Caco-2 (cell line): ENCODE measurements around the gene TSPYL4. TPM values are rescaled to one million over a fixed set of nuclear protein-coding genes. Genes with fewer than 3 reads are reported as not detected.
A peak's percentile ranks its signal among the peaks of the same experiment; 100 is the strongest.

Experiments
- BruUV-seq: library from RNA; stranded (reverse); fragments of 400-500 nt; replicated peaks from 2 replicates; lab custom pipeline; 2021; lab: Mats Ljungman, UMichigan
- CTCF ChIA-PET: fragments of 300-600 bp; sonication (Branson Sonifier 250); formaldehyde crosslinking; loops from one replicate; lab custom pipeline; 2022; ENCODE audit warnings: antibody characterized with exemption; lab: Charles Lee
- POLR2A ChIA-PET: fragments of 300-600 bp; sonication (Branson Sonifier 250); formaldehyde crosslinking; loops from one replicate; lab custom pipeline; 2022; ENCODE audit warnings: antibody characterized with exemption; lab: Charles Lee
- DNase-seq, 2 experiments: peaks; one replicate each; pipeline versions ENCODE4 v3.0.0 to v3.0.0-alpha.2; 2020 to 2022
- H3K27me3 ChIP-seq: replicated peaks from 2 replicates; pipeline ENCODE4 v1.6.0; 2011; ENCODE audit warnings: low read length; ENCODE audit not compliant: control insufficient read depth, insufficient read depth
- H3K36me3 ChIP-seq: 2 replicates; pipeline ENCODE4 v1.5.1; 2011; ENCODE audit warnings: low read length; ENCODE audit not compliant: control insufficient read depth, insufficient read depth
- H3K4me1 ChIP-seq: fragments of 250-450 bp; sonication (Bioruptor Pico); 2 replicates; pipeline ENCODE4 v1.5.1; 2020; ENCODE audit warnings: mild to moderate bottlenecking
- H3K4me3 ChIP-seq: 2 replicates; pipeline ENCODE4 v1.5.1; 2011; ENCODE audit warnings: low read depth, mild to moderate bottlenecking, control low read depth, low read length
- H3K9me3 ChIP-seq: fragments of 250-450 bp; sonication (Bioruptor Pico); 2 replicates; pipeline ENCODE4 v1.5.1; 2020; ENCODE audit warnings: mild to moderate bottlenecking, moderate library complexity
- H3K27ac Mint-ChIP-seq: one replicate; pipeline ENCODE4 v1.8.0; 2022; ENCODE audit warnings: mixed read lengths; ENCODE audit not compliant: unreplicated experiment
- H3K27me3 Mint-ChIP-seq: one replicate; pipeline ENCODE4 v1.8.0; 2022; ENCODE audit warnings: mixed read lengths; ENCODE audit not compliant: insufficient read depth, unreplicated experiment
- H3K36me3 Mint-ChIP-seq: one replicate; pipeline ENCODE4 v1.8.0; 2022; ENCODE audit warnings: mild to moderate bottlenecking, mixed read lengths; ENCODE audit not compliant: insufficient read depth, unreplicated experiment
- H3K4me1 Mint-ChIP-seq: one replicate; pipeline ENCODE4 v1.8.0; 2022; ENCODE audit warnings: low read depth, mixed read lengths; ENCODE audit not compliant: unreplicated experiment
- H3K4me3 Mint-ChIP-seq: one replicate; pipeline ENCODE4 v1.8.0; 2022; ENCODE audit warnings: mild to moderate bottlenecking, moderate library complexity, mixed read lengths; ENCODE audit not compliant: unreplicated experiment
- H3K9me3 Mint-ChIP-seq: one replicate; pipeline ENCODE4 v1.8.0; 2022; ENCODE audit warnings: mixed read lengths; ENCODE audit not compliant: unreplicated experiment
- intact Hi-C: fragments of 100-400 bp; cut with micrococcal nuclease; formaldehyde crosslinking; loops from one replicate; pipeline ENCODE4 v1.10.0; 2022; ENCODE audit not compliant: unreplicated experiment
- total RNA-seq: library from RNA; stranded (reverse); gene quantifications from 2 replicates; pipeline ENCODE4 v1.2.3, GENCODE V29; 2022
- TF ChIP-seq, protein P1 (sequence below), 2 experiments: fragments of 200-600 bp in 1 of 2; IDR thresholded peaks; 1 replicate in 1 of 2; 2 replicates in 1 of 2; pipeline versions ENCODE4 v1.5.1 to v1.8.0; 2011 to 2022; ENCODE audit warnings: antibody characterized with exemption in 1 of 2, control low read depth in 1 of 2, inconsistent platforms in 1 of 2, low read depth in 1 of 2, low read length in 1 of 2, mild to moderate bottlenecking in 1 of 2, moderate library complexity in 1 of 2; ENCODE audit not compliant: insufficient read depth in 1 of 2, severe bottlenecking in 1 of 2, unreplicated experiment in 1 of 2

Gene TSPYL4
- total RNA-seq, 1 experiment from 2014 or later, result 10.7 TPM

DNA sequence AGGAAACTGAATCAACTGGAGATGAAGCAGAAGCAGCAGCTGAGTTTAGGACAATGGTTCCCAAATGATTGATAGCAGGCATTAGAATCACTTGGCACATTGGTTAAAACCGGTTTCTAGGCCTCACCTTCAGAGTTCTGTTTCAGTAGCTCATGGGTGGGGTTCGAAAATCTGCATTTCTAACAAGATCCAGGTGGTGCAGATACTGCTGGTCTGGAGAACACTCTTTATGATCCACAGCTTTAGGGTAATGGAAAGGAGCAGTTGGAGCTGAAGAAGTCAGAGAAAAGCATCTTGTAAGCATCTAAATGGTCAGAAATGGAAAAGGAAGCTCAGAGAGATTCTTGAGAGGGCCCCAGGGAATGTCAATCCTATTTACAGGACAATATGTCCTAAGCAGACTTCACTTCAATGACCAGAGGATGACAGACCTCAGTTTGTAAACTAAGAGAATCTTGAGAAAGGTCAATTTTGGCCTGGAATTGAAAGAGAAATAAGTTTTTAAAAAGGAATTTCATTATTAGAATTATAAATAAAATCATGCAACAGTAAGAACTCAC is 17.4 kb upstream of the TSPYL4 start:
- H3K36me3 ChIP-seq, result no peaks in the 10 kb centered on the region
- H3K4me3 Mint-ChIP-seq, result no peak overlapping the region
- BruUV-seq, result no TSS peak
- no peak overlapping the region for H3K27ac Mint-ChIP-seq
- TF ChIP-seq, protein P1, sequence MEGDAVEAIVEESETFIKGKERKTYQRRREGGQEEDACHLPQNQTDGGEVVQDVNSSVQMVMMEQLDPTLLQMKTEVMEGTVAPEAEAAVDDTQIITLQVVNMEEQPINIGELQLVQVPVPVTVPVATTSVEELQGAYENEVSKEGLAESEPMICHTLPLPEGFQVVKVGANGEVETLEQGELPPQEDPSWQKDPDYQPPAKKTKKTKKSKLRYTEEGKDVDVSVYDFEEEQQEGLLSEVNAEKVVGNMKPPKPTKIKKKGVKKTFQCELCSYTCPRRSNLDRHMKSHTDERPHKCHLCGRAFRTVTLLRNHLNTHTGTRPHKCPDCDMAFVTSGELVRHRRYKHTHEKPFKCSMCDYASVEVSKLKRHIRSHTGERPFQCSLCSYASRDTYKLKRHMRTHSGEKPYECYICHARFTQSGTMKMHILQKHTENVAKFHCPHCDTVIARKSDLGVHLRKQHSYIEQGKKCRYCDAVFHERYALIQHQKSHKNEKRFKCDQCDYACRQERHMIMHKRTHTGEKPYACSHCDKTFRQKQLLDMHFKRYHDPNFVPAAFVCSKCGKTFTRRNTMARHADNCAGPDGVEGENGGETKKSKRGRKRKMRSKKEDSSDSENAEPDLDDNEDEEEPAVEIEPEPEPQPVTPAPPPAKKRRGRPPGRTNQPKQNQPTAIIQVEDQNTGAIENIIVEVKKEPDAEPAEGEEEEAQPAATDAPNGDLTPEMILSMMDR (IDR thresholded peaks at IDR 0.05; ENCODE audit: insufficient read depth in 1 of 2, low read depth in 1 of 2, low read length in 1 of 2, severe bottlenecking in 1 of 2, unreplicated experiment in 1 of 2), result no peak
- no peak for DNase-seq
- H3K4me1 Mint-ChIP-seq, result peaks cover 6% of the 10 kb centered on the region
- no peaks in the 10 kb centered on the region for H3K9me3 ChIP-seq
- POLR2A ChIA-PET, result no interaction called here
- no peaks in the 10 kb centered on the region for H3K27me3 Mint-ChIP-seq
- H3K4me3 ChIP-seq, result no peak overlapping the region
- no peaks in the 10 kb centered on the region for H3K4me1 ChIP-seq
- H3K36me3 Mint-ChIP-seq, result peaks cover 27% of the 10 kb centered on the region
- CTCF ChIA-PET, result interaction anchor here (0.6 kb wide), 1 partner anchor 301 kb away, joined by 3 read pairs; no protein-coding TSS in a partner anchor
- no peaks in the 10 kb centered on the region for H3K9me3 Mint-ChIP-seq
- intact Hi-C loops, result no loop called here
- H3K27me3 ChIP-seq, result no peaks in the 10 kb centered on the region

DNA sequence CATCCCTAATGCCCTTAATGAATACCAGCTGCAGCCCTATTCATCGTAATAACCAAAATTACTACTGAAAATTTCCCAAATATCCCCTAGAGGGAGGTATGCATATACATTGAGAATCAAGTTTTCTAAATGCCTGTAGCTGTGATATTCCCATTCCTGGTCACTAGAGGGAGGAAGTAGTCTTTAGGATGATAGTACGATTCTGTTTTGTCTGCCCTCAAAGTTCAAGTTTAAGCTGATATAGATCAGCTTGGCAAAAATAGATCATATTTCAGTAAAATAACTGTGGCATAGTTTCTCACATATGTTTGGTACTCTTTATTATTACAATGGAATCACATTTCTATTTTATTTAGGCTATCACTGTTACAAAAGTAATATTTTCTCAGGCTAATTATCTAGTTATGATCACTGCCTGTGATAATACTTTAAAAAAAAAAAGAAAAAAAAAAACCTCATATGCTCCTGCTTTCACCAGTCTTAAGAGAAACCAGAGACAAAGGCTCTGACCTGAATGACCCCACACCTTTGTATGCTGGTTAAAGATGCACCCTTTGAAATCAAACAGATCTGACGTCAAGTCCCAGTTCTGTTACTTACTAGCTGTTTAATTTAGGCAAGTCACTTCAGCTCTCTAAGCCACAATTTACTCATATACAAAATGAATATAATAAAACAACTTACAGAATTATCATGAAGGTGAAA is 14.9 kb upstream of the TSPYL4 start:
- TF ChIP-seq, protein P1 (IDR thresholded peaks at IDR 0.05; ENCODE audit: insufficient read depth in 1 of 2, low read depth in 1 of 2, low read length in 1 of 2, severe bottlenecking in 1 of 2, unreplicated experiment in 1 of 2), result peak; percentile 91 to 94
- Histone ChIP-seq H3K9me3 (no peaks in the 10 kb centered on the region), H3K27me3 (no peaks in the 10 kb centered on the region), H3K36me3 (no peaks in the 10 kb centered on the region; the same call in 1 of the 2 replicates), H3K4me1 (no peaks in the 10 kb centered on the region), H3K4me3 (no peak overlapping the region)
- no peaks in the 10 kb centered on the region for H3K27me3 Mint-ChIP-seq
- no peaks in the 10 kb centered on the region for H3K4me1 Mint-ChIP-seq
- H3K4me3 Mint-ChIP-seq, result no peak overlapping the region
- POLR2A ChIA-PET, result interaction anchor here (1.2 kb wide), 1 partner anchor 11 kb away, joined by 5 read pairs; the partner anchor contains the start of gene TSPYL1
- CTCF ChIA-PET, result interaction anchor here (0.7 to 1.7 kb wide), 19 partner anchors 10 to 400 kb away, joined by 3 to 16 read pairs (median 3); partner anchors contain the start of genes CALHM5, FRK, RSPH4A and RWDD1
- peaks cover 16% of the 10 kb centered on the region for H3K36me3 Mint-ChIP-seq
- no peak overlapping the region for H3K27ac Mint-ChIP-seq
- DNase-seq, result peak in 1 of 2 experiments; percentile 56
- BruUV-seq, result no TSS peak
- intact Hi-C loops, result loop anchor here (1.0 to 5.0 kb wide), 5 partner anchors 8 to 377 kb away; partner anchors contain the start of gene TSPYL4
- H3K9me3 Mint-ChIP-seq, result peaks cover 9% of the 10 kb centered on the region

DNA sequence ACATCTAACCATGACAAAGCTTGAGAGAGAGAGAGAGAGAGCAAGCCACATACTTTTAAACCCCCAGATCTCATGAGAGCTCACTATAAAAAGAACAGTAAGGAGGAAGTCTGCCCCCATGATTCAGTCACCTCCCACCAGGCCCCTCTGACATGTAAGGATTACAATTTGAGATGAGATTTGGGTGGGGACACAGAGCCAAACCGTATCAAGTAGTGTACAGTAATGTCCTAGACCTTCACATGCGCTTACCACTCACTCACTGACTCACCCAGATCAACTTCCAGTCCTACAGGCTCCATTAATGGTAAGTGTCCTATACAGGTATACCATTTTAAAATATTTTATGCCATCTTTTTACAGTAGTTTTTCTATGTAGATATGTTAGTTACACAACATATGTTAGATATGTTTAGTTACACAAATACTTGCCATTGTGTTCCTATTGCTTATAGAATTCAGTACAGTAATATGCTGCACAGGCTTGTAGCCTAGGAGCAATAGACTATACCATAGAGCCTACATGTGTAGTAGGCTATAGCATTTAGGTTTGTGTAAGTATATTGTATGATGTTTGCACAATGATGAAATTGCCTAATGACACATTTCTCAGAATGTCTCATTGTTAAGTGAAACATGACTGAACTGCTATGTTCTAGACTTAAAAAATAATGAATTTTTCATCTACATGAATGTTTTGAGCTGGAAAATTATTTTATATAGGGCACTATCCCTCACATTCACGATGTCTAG is 14.1 kb upstream of the TSPYL4 start:
- peaks cover 9% of the 10 kb centered on the region for H3K36me3 Mint-ChIP-seq
- no TSS peak for BruUV-seq
- H3K27me3 Mint-ChIP-seq, result no peaks in the 10 kb centered on the region
- intact Hi-C loops, result loop anchor here (1.0 to 5.0 kb wide), 5 partner anchors 8 to 377 kb away; partner anchors contain the start of gene TSPYL4
- H3K4me1 Mint-ChIP-seq, result no peaks in the 10 kb centered on the region
- ChIA-PET CTCF (interaction anchor here (0.7 to 1.7 kb wide), 17 partner anchors 10 to 400 kb away, joined by 3 to 16 read pairs (median 5); partner anchors contain the start of genes CALHM5, FRK, RSPH4A and RWDD1), POLR2A (interaction anchor here (1.2 kb wide), 1 partner anchor 12 kb away, joined by 5 read pairs; the partner anchor contains the start of gene TSPYL1)
- H3K27me3 ChIP-seq, result no peaks in the 10 kb centered on the region
- H3K27ac Mint-ChIP-seq, result no peak overlapping the region
- TF ChIP-seq, protein P1 (IDR thresholded peaks at IDR 0.05; ENCODE audit: insufficient read depth in 1 of 2, low read depth in 1 of 2, low read length in 1 of 2, severe bottlenecking in 1 of 2, unreplicated experiment in 1 of 2), result no peak
- peaks cover 9% of the 10 kb centered on the region for H3K9me3 Mint-ChIP-seq
- no peaks in the 10 kb centered on the region; the same call in 1 of the 2 replicates for H3K36me3 ChIP-seq
- H3K4me3 Mint-ChIP-seq, result no peak overlapping the region
- no peaks in the 10 kb centered on the region for H3K4me1 ChIP-seq
- DNase-seq, result no peak
- no peak overlapping the region for H3K4me3 ChIP-seq
- H3K9me3 ChIP-seq, result no peaks in the 10 kb centered on the region
